Thyroid gland (tissue), 4 donors: ENCODE data around the gene OR4C46. TPM values are rescaled to one million over a fixed set of nuclear protein-coding genes. Genes with fewer than 3 reads are reported as not detected.
"Not testable (repeated sequence)": the region's sequence is repeated elsewhere in the genome, so short reads cannot be mapped to it uniquely, and the experiment has no call there.

Source experiments
- DNase-seq, 2 donors: peaks; one replicate each; pipeline ENCODE4 v3.0.0-alpha.2; 2019
- H3K27ac ChIP-seq, 3 donors: fragments of 200-600 bp; sonication (generic); 1 replicate in 2 of 3; 2 replicates in 1 of 3; pipeline ENCODE4 v1.5.1; 2016 to 2019; ENCODE audit warnings: mild to moderate bottlenecking in 1 of 3, moderate library complexity in 1 of 3
- H3K27me3 ChIP-seq: fragments of 200-600 bp; sonication (generic); one replicate; pipeline ENCODE4 v1.5.1; 2019
- H3K36me3 ChIP-seq, 2 donors: fragments of 200-600 bp; sonication (generic); one replicate each; pipeline ENCODE4 v1.5.1; 2016 to 2019
- H3K4me1 ChIP-seq, 2 donors: fragments of 200-600 bp; sonication (generic); one replicate each; pipeline ENCODE4 v1.5.1; 2017 to 2019
- H3K4me3 ChIP-seq, 3 donors: fragments of 200-600 bp; sonication (generic); replicated peaks in 1 of 3; 1 replicate in 2 of 3; 2 replicates in 1 of 3; pipeline ENCODE4 v1.5.1; 2016; ENCODE audit warnings: mild to moderate bottlenecking in 1 of 3
- H3K9me3 ChIP-seq: fragments of 200-600 bp; sonication (generic); one replicate; pipeline ENCODE4 v1.5.1; 2017
- POLR2A ChIP-seq, 2 donors: fragments of 450-650 bp; IDR thresholded peaks; one replicate each; pipeline ENCODE4 v1.6.1; 2017; ENCODE audit warnings: antibody characterized with exemption in 2 of 2, mild to moderate bottlenecking in 2 of 2, moderate library complexity in 1 of 2
- WGBS, 2 donors: methylation state at CpG; one replicate each; pipeline ENCODE4 v1.1.5; 2017; 5-methylcytosine and 5-hydroxymethylcytosine counted together
- intact Hi-C: fragments of 100-400 bp; cut with DNase I; formaldehyde crosslinking; loops from one replicate; pipeline ENCODE4 v1.15.1; 2023
- total RNA-seq, 4 donors: library from RNA; depleted of rRNA; stranded (reverse); fragments of >200 nt; gene quantifications; one replicate each; pipeline ENCODE4 v1.2.3, GENCODE V29; 2016
- TF ChIP-seq, protein P1 (sequence below), 6 experiments: fragments of 200-600 bp in 3 of 6; fragments of 450-650 bp in 3 of 6; sonication (generic) in 3 of 6; IDR thresholded peaks; one replicate each; pipeline ENCODE4 v1.5.1; 2016 to 2019; ENCODE audit warnings: antibody characterized with exemption in 6 of 6, mild to moderate bottlenecking in 2 of 6, inconsistent platforms in 1 of 6, moderate library complexity in 1 of 6

The OR4C46 gene
- not detected for total RNA-seq

DNA sequence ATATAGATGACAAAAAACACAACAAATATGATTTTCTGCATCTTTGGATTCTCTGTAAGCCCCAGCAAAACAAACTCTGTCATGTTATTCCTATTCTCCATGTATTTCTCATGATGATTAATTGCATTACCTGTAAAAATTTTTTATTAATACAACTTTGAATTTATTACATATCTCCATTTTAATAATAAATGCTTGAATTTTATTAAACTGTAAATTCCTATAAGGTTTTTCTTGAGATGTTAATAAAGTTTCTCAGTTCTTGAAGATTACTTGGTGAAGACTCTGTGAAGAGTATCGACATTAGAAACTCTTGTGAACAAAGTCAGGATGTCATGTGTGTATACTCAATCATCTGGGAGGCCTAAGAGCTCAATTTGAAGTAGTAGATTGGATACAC is at the start of gene OR4C46:
TSS of gene OR4C46 (minus strand) at position 101 of the 400 bp plus-strand sequence. CDS start at position 101, 0 bp downstream.
- no peak within 1 kb of the TSS for H3K27ac ChIP-seq
- no peak within 1 kb of the TSS for H3K4me3 ChIP-seq
- intact Hi-C loops, result no loop called here

DNA sequence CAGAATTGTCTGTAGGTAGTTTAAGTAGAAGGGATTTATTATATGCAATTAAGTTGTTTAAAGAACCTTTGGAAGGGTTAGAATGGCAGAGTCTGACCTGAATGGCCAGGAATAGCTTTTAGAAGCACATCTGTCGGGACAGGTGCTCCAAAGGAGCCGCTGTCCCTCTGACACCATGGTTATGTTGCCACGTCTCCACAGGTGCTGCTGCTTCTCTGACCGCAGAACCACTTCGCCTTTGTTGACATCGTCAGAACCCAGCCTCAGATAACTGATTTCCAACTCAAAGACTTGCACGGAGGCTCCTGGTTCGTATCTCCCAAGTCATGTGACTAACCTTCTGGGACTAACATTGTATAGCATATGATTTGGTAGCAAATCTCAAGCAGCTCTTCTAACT is 41.8 kb upstream of the OR4C46 start:
- H3K9me3 ChIP-seq, H3K27ac ChIP-seq, H3K4me3 ChIP-seq, H3K27me3 ChIP-seq, DNase-seq, H3K4me1 ChIP-seq, intact Hi-C loops, H3K36me3 ChIP-seq: not testable (repeated sequence)
- WGBS, 2 donors, result 48 to 77% methylated on average over 8 of the region's 8 CpGs

More for the DNA sequence above, at the start of gene OR4C46:
- H3K4me1 ChIP-seq, result no peaks in the 10 kb centered on the region
- H3K27me3 ChIP-seq, result no peaks in the 10 kb centered on the region
- TF ChIP-seq POLR2A (IDR thresholded peaks at IDR 0.05), result no peak
- TF ChIP-seq, protein P1, sequence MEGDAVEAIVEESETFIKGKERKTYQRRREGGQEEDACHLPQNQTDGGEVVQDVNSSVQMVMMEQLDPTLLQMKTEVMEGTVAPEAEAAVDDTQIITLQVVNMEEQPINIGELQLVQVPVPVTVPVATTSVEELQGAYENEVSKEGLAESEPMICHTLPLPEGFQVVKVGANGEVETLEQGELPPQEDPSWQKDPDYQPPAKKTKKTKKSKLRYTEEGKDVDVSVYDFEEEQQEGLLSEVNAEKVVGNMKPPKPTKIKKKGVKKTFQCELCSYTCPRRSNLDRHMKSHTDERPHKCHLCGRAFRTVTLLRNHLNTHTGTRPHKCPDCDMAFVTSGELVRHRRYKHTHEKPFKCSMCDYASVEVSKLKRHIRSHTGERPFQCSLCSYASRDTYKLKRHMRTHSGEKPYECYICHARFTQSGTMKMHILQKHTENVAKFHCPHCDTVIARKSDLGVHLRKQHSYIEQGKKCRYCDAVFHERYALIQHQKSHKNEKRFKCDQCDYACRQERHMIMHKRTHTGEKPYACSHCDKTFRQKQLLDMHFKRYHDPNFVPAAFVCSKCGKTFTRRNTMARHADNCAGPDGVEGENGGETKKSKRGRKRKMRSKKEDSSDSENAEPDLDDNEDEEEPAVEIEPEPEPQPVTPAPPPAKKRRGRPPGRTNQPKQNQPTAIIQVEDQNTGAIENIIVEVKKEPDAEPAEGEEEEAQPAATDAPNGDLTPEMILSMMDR (IDR thresholded peaks at IDR 0.05), result no peak
- no peak for DNase-seq
- H3K36me3 ChIP-seq, result no peaks in the 10 kb centered on the region
- WGBS, 2 donors, result 51 to 63% methylated on average over 1 of the region's 1 CpG
- no peaks in the 10 kb centered on the region for H3K9me3 ChIP-seq

DNA sequence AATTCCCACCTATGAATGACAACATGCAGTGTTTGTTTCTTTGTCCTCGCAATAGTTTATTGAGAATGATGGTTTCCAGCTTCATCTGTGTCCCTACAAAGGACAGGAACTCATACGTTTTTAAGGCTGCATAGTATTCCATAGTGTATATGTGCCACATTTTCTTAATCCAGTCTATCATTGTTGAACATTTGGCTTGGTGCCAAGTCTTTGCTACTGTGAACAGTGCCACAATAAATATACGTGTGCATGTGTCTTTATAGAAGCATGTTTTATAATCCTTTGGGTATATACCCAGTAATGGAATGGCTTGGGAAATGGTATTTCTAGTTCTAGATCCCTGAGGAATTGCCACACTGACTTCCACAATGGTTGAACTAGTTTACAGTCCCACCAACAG is 42.4 kb downstream of the OR4C46 start:
- 64 to 73% methylated on average over 3 of the region's 3 CpGs for WGBS, 2 donors
- H3K4me1 ChIP-seq, intact Hi-C loops, H3K9me3 ChIP-seq, DNase-seq, H3K4me3 ChIP-seq, H3K27me3 ChIP-seq, H3K27ac ChIP-seq, H3K36me3 ChIP-seq: not testable (repeated sequence)

DNA sequence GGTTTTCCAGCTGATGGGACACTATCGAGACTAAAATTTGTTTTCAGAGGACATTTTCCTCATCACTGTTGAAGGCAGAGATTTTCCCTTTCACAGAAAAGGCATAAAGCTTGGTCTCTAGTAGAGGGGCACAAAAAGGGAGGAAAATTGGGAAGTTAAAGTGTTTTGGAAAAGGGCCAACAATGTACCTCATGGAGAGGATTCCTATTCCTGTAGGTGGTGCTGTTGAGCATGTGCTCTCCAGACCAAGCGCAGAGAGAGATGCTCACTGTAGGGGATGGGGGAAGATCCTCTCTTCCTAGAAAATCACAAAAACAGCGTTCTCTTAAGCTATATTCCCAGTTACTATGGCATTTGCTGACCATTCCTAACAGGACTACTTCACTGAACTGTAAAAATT is 44.9 kb downstream of the OR4C46 start:
- Histone ChIP-seq H3K27me3 (no peaks in the 10 kb centered on the region), H3K27ac (no peak overlapping the region), H3K36me3 (no peaks in the 10 kb centered on the region), H3K4me1 (no peaks in the 10 kb centered on the region), H3K9me3 (no peaks in the 10 kb centered on the region), H3K4me3 (no peak overlapping the region)
- DNase-seq, result no peak
- TF ChIP-seq, protein P1 (IDR thresholded peaks at IDR 0.05), result no peak
- no peak for TF ChIP-seq POLR2A (IDR thresholded peaks at IDR 0.05)
- 50 to 65% methylated on average over 3 of the region's 3 CpGs for WGBS, 2 donors
- intact Hi-C loops, result no loop called here

DNA sequence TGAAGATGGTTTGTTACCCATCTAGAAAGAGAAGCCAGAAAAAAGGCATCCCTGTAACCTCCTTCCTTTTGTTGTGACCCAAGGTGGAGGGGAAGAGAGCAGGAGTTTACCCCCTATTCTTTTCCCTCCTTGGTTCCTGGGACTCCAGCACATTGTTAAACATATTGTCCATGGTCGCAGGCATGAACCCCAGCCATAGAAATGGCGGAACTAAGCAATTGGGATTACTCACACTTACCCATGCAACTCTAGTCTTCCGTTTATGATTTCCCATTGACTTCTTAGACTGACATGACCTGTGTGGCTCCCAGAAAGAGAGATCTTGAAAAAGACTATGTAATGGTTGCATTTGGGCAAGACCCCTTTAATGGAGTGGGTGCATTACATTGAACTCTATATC is 45.4 kb downstream of the OR4C46 start:
- H3K9me3 ChIP-seq, result no peaks in the 10 kb centered on the region
- DNase-seq, result no peak
- no peak overlapping the region for H3K4me3 ChIP-seq
- H3K36me3 ChIP-seq, result no peaks in the 10 kb centered on the region
- WGBS, 2 donors, result 68 to 75% methylated on average over 3 of the region's 3 CpGs
- no peak overlapping the region for H3K27ac ChIP-seq
- intact Hi-C loops, result no loop called here
- H3K27me3 ChIP-seq, result no peaks in the 10 kb centered on the region
- no peaks in the 10 kb centered on the region for H3K4me1 ChIP-seq
- TF ChIP-seq, protein P1 (IDR thresholded peaks at IDR 0.05), result no peak
- no peak for TF ChIP-seq POLR2A (IDR thresholded peaks at IDR 0.05)

Other genes starting within 250 kb of the OR4C46 start
- gene OR4A5, start 102.8 kb upstream of the OR4C46 start, total RNA-seq, result not detected